Measurements from ENCODE around the gene MT1A.
"Not testable (repeated sequence)": the region's sequence is repeated elsewhere in the genome, so short reads cannot be mapped to it uniquely, and the experiment has no call there.

The MT1A gene

GRCh38 chr16:56610609-56611111, 27.8 kb upstream of the MT1A start:
- DNase-seq = no peak

GRCh38 chr16:56611281-56611833, 27.1 kb upstream of the MT1A start:
- no peak for DNase-seq

GRCh38 chr16:56613706-56614105, 24.8 kb upstream of the MT1A start:
- DNase-seq = no peak

- DNase-seq = no peak
Observed at GRCh38 chr16:56614549-56614991, 23.9 kb upstream of the MT1A start.

GRCh38 chr16:56615353-56615752, 23.1 kb upstream of the MT1A start:
- DNase-seq = no peak

GRCh38 chr16:56616608-56617211, 21.8 kb upstream of the MT1A start:
- no peak for DNase-seq

GRCh38 chr16:56617212-56618085, 21.0 kb upstream of the MT1A start:
- DNase-seq = no peak

GRCh38 chr16:56618138-56618537, 20.3 kb upstream of the MT1A start:
- DNase-seq = no peak

- DNase-seq = no peak
Observed at GRCh38 chr16:56620339-56620897, 18.0 kb upstream of the MT1A start.

GRCh38 chr16:56621665-56622445, 16.6 kb upstream of the MT1A start:
- not testable (repeated sequence) for DNase-seq

- DNase-seq = not testable (repeated sequence)
Observed at GRCh38 chr16:56623184-56623583, 15.3 kb upstream of the MT1A start.

GRCh38 chr16:56623637-56624036, 14.8 kb upstream of the MT1A start:
- DNase-seq = no peak

GRCh38 chr16:56625140-56625942, 13.1 kb upstream of the MT1A start, which contains the start of gene MT1E:
MT1E (plus strand) TSS chr16:56625781; CDS start chr16:56625852, 71 bp downstream.
- DNase-seq = no peak

GRCh38 chr16:56625943-56626654, 12.4 kb upstream of the MT1A start:
- no peak for DNase-seq

- no peak for DNase-seq
Observed at GRCh38 chr16:56626685-56627084, 11.8 kb upstream of the MT1A start.

GRCh38 chr16:56628486-56629350, 9.7 kb upstream of the MT1A start:
- no peak for DNase-seq

GRCh38 chr16:56629531-56629930, 8.9 kb upstream of the MT1A start:
- DNase-seq = no peak

GRCh38 chr16:56630134-56630533, 8.3 kb upstream of the MT1A start:
- DNase-seq = no peak

GRCh38 chr16:56631197-56631596, 7.3 kb upstream of the MT1A start:
- DNase-seq = no peak

GRCh38 chr16:56631832-56632155, 6.7 kb upstream of the MT1A start:
- no peak for DNase-seq

All from NCI-H345 (cell line).